HL-60/S4 (cell line): ENCODE results near the gene CATSPERD.

ENCODE experiments used
- in situ Hi-C: fragments of 300-500 bp; cut with MboI; formaldehyde crosslinking; loops from 2 replicates; pipeline ENCODE4 v1.14.3; 2022; ENCODE audit warnings: low sequenced_read_pairs

The CATSPERD gene

GRCh38 chr19:5801796-5802619 lies 81.6 kb downstream of the CATSPERD start:
- in situ Hi-C loops: loop anchor here (10.0 kb wide), 1 partner anchor 223 kb away; no protein-coding TSS in a partner anchor

DNA sequence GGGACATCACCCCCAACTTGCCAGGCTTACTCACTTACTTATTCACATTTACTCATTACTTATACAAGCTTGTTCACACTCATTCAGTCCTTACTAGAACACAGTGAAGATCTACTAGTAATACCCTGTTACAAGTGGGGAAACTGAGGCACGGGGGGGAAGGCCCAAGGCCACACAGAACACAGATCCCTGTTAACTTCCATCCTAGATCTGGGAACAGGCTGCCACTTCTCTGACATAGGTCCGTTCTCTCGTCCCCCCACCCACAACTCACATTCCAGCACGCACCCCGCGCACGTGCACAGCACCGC lies 83.0 kb downstream of the CATSPERD start:
- in situ Hi-C loops: loop anchor here (10.0 kb wide), 1 partner anchor 221 kb away; no protein-coding TSS in a partner anchor

- in situ Hi-C loops: loop anchor here (10.0 kb wide), 1 partner anchor 221 kb away; no protein-coding TSS in a partner anchor
Measured at GRCh38 chr19:5803752-5804515, 83.5 kb downstream of the CATSPERD start.

DNA sequence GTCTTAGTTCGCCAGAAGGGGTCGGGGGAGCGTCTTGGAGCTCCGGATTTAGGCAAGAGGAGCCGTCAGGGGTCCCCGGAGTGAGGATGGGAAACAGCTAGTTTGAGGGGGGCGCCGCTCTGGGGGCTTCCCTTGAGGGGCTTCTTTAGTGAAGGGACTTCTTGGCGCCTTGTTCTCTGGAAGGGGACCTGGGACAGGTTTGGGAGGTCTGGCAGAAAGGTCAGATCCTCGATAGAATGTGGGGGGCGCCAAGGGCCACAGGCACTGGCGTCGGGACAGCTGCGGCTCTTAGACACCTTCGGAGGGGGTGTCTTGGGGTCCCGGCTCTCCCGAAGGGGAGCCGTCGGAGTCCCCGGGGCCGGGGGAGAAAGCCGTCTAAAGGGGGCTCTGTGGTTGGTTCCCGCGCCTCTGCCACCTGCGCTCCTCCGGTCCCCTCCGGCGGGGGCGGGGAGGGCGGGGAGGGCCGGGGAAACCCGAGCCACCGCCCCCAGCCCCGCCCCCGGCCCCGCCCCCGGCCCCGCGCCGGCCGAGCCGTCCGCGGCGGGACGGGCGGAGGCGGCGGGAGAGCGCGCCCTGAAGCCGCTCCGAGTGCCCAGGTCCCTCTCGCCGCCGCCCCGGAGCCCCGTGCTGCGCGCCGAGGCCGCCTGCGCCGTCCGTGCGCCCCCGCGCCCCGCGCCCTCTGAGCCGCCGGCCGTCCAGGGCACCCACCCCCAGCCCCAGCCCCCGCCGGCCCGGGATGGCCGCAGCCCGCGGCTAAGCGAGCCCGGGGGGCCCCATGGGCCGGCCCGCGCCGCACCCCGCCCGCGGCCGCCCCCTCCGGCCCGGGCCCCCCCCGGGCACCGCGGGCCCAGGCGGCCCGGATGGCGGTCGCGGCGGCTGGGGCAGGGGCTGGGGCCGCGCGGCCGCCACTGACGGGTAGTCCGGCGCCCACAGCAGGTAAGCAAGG lies 84.4 kb downstream of the CATSPERD start, which contains the start of gene NRTN:
TSS of gene NRTN (plus strand) at position 552 of the 946 bp plus-strand sequence. CDS start 19,099 bp downstream, outside the sequence.
- in situ Hi-C loops: loop anchor here (10.0 kb wide), 1 partner anchor 220 kb away; no protein-coding TSS in a partner anchor

GRCh38 chr19:5805462-5806132 lies 85.2 kb downstream of the CATSPERD start:
- in situ Hi-C loops: loop anchor here (10.0 kb wide), 1 partner anchor 219 kb away; no protein-coding TSS in a partner anchor

DNA sequence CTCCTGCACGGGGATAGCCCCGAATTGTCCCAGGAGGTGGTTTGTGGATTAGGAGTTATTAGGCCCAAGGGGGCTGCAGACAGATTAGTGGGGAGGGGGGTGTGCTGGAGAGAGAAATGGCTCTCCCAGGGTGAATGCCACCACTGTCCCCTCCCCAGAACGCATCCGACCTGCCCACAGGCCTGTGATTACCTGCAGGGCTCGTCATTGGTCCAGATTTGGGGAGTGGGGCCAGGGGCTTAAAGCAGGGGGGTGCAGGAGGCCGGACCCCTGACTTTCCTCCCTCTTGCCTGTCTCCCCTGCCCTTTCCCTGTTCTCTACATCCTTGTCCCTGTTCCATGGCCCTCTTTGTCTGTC lies 85.7 kb downstream of the CATSPERD start:
- in situ Hi-C loops: loop anchor here (10.0 kb wide), 1 partner anchor 219 kb away; no protein-coding TSS in a partner anchor

- in situ Hi-C loops: loop anchor here (10.0 kb wide), 1 partner anchor 218 kb away; no protein-coding TSS in a partner anchor
Measured at GRCh38 chr19:5806905-5807304, 86.5 kb downstream of the CATSPERD start.

- in situ Hi-C loops: loop anchor here (10.0 kb wide), 1 partner anchor 217 kb away; no protein-coding TSS in a partner anchor
Measured at GRCh38 chr19:5808120-5808816, 87.8 kb downstream of the CATSPERD start.

- in situ Hi-C loops: loop anchor here (10.0 kb wide), 1 partner anchor 216 kb away; no protein-coding TSS in a partner anchor
Measured at GRCh38 chr19:5809053-5809452, 88.6 kb downstream of the CATSPERD start.

GRCh38 chr19:5809469-5809868 lies 89.0 kb downstream of the CATSPERD start:
- in situ Hi-C loops: loop anchor here (10.0 kb wide), 1 partner anchor 215 kb away; no protein-coding TSS in a partner anchor

- in situ Hi-C loops: no loop called here
Measured at GRCh38 chr19:5811117-5811516, 90.7 kb downstream of the CATSPERD start.

GRCh38 chr19:5814123-5814851 lies 93.8 kb downstream of the CATSPERD start:
- in situ Hi-C loops: no loop called here

DNA sequence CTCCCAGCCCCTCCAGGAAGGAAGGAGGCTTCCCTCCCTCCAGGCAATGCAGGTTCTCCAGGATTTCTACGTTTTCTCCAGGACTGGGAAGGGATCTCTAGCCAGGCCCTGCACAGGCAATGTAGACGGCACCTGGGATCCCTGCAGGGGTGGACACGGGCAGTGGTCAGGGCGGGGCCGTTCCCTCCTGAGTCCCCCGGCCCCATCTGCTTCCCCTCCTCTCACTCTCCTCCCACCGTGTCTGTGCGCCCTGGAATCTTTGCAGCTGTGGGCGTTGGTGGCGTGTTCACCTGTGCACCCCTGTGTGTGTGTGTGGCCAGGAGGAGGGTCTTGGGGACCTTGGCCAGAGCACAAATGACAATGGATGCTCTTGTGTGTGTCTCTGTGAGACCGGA lies 94.4 kb downstream of the CATSPERD start:
- in situ Hi-C loops: no loop called here

DNA sequence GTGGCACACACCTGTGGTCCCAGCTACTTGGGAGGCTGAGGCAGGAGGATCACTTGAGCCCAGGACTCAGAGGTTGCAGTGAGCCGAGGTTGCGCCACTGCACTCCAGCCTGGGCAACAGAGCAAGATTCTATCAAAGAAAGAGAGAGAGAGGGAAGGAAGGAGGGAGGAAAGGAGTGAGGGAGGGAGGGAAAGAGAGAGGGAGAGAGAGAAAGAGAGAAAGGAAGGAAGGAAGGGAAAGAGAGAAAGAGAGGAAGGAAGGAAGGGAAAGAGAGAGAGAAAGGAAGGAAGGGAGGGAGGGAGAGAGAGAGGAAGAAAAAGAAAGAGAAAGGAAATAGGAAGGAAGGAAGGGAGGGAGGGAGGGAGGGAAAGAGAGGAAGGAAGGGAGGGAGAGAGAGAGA lies 96.8 kb downstream of the CATSPERD start:
- in situ Hi-C loops: no loop called here

DNA sequence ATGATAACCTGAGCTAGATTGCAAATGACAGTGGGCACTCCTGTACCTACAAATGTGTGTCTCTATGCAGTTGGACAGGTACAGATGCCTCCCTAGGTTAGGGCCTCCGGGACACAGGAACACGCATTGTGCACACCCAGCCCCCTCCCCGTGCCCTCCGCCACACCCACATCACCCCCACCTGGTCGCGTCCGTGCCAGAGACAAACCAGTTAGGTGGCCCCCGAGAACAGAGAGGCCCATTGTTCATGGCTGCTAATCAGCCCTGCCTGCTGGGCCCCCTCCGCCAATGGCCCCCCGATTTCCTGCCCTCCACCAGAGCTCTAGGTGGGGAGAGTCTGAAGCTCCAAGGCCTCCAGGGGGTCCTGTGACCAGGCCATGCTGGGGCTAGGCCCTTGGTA lies 98.2 kb downstream of the CATSPERD start:
- in situ Hi-C loops: no loop called here

DNA sequence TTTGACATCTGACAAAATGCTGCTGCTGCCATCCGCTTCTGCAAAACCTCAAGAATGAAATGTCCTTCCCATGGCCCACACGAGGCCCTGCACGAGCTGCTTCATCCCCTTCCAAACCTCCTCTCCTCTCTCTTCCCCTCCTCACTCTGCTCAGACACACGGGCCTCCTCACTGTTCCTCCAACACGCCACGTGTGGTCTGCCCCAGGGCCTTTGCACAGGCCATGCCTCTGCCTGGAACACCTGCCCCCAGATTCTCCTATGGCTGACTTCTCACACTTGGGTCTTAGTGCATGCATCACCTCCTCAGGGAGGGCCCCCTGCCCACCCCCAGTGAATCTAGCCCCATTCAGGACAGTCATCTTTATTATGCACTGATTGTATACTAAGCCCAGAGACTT lies 100.3 kb downstream of the CATSPERD start:
- in situ Hi-C loops: no loop called here

DNA sequence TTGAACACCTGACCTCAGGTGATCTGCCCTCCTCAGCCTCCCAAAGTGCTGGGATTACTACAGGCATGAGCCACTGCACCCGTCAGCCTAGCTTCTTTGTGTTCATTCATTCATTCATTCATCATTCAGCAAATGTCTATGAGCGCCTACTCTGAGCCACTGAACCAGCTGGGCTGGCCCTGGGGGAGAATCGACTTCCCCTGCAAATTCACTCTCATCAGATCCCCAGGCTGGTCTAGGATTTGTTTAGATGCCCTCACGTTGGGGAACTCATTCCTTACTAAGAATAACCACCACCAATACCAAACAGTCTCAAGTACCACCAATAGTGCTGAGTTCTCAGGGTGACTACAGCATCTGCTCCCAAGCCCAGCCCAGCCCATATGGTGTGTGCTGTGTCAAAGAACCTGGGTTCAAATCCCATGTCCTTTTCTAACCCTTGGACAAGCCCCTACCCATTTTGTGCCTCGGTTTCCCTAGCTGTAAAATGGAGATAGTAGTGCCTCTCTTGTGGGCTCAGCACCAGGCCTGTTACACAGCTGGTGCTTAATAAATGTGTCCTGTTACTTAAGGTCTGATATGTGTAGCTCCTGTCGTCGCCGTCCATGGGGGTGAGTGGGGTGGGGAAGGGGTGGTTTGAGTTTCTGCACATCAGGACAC lies 101.2 kb downstream of the CATSPERD start:
- in situ Hi-C loops: no loop called here
